HG02610 (cell line): ENCODE data around the gene HAVCR2.
A peak's percentile ranks its signal among the peaks of the same experiment; 100 is the strongest.
"Not testable (repeated sequence)": the region's sequence is repeated elsewhere in the genome, so short reads cannot be mapped to it uniquely, and the experiment has no call there.

Source experiments
- ATAC-seq: cut with Tn5 transposase; IDR thresholded peaks from one replicate; pipeline ENCODE4 v1.9.1; 2021; ENCODE audit warnings: mild to moderate bottlenecking, moderate library complexity; ENCODE audit not compliant: unreplicated experiment

HAVCR2 gene

DNA sequence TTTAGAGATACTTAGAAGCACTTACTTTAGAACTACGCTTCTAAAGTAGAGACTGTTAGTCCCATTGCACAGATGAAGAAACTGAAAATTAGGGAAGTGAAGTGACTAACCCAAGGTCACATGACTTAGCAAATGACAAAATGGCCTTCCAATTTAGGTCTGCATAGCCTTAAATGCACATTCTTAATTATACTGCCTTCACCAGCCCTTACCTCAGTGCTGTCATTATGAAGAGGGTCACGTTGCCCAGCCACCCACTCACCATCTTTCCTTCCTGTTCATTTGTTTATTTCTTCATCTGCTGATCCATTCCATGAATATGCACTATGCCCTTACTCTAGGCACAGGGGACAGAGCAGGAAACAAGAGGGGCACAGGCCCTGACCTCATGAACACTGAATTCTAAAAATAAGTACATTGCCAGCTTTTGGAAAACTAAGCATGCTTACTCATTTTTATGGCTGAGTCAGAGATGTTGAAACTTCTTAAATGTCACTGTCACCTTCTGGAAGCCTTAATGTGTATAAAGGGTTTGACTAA is 8.6 kb downstream of the HAVCR2 start:
- ATAC-seq: peak; percentile 62

- peak; percentile 56 for ATAC-seq
Observed at GRCh38 chr5:157088342-157088990, 20.4 kb downstream of the HAVCR2 start.

DNA sequence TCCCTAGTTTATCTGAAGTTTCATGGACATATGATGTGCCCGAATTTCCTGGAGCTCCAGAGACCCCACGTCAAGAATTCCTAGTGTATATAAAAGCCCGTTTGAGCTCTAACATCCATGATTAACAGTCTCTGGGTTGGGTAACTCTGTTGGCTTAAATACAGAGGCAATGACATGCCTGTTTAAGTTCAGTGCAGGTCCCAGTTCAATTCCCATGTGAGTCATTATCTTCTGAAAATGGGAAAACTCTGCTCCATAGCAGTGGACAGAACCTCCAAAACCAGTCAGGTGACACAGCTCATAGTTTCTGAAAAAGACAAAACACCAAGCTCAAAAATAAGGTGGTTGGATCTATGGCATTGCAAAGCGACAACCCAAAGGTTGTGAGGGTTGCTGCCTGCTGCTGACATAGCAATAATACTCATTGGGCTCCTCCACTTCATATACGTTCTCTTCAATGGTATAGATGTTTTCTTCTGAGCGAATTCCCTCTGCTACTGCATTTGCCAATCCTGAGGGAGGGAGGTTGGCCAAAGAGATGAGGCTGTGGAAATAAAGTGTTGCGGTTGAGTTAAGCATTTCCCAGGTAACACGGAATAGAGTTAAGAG is 22.0 kb downstream of the HAVCR2 start:
- ATAC-seq: no peak

GRCh38 chr5:157085930-157086329 is 22.9 kb downstream of the HAVCR2 start:
- ATAC-seq: no peak

GRCh38 chr5:157080286-157080685 is 28.6 kb downstream of the HAVCR2 start:
- ATAC-seq: no peak

DNA sequence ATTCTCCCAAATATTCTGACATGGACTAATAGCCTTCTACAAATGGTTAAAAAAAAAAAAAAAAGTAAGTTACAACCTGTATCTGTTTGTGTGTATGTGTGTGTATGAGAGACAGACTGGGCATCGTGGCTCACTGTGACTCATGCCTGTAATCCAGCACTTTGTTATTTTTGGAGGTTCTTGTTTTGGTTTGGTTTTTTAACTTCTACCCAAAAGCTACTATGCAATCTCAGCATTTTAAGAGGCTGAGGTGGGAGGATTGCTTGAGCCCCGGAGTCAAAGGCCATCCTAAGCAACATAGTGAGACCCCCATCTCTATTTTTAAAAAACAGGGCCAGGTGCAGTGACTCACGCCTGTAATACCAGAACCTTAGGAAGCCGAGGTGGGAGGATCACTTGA is 32.3 kb downstream of the HAVCR2 start:
- ATAC-seq: no peak

DNA sequence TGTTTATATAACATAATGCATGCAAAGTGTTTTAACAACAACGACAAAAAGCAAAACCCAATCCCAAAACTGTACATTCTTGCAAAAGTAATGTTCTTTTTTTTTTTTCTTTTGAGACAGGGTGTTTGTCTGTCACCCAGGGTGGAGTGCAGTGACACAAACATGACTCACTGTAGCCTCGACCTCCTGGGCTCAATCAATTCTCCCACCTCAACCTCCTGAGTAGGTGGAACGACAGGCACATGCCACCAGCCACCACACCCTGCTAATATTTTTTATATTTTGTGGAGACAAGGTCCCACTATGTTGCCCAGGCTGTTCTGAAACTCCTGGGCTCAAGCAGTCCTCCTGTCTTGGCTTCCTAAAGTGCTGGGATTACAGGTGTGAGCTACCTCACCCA is 36.3 kb downstream of the HAVCR2 start:
- no peak for ATAC-seq

GRCh38 chr5:157069949-157070348 is 38.9 kb downstream of the HAVCR2 start:
- ATAC-seq: no peak

DNA sequence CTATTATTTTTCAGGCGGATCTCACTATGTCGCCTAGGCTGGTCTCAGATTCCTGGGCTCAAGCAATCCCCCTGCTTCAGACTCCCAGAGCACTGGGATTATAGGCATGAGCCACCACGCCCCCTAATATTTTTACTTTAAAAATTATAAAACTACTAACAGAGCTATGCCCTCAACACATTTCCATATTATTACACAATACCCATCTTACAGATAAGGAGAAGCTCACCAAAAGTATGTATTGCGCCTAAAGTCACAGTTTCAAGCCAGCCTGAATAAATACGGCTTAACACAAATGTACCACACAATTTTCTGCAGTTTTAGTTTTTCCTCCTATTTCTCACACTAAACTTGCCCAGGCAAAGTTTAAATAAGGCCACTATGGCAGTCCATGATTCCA is 40.1 kb downstream of the HAVCR2 start:
- no peak for ATAC-seq

- no peak for ATAC-seq
Observed at GRCh38 chr5:157068339-157068738, 40.5 kb downstream of the HAVCR2 start.

DNA sequence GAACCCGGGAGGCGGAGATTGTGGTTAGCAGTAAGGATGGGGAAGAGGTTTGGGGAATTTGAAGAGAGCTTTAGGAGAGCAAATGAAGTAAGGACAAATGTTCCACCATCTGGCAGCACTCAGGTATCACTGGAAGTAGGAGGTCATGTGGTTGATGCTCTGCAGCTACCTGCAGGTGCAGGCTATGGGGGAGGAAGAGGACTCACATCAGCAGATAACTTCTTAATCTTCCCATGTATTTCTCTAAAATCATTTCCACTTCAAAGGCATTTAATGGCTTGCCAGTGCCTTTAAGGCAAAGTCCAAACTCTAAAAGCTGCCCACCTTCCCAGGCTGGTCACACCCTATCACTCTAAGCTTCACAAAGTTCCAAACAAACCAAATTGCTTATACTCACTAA is 41.8 kb downstream of the HAVCR2 start:
- ATAC-seq: no peak

- ATAC-seq: no peak
Observed at GRCh38 chr5:157066080-157066479, 42.8 kb downstream of the HAVCR2 start.

GRCh38 chr5:157063776-157064430 is 44.9 kb downstream of the HAVCR2 start:
- ATAC-seq: no peak

GRCh38 chr5:157059891-157060290 is 49.0 kb downstream of the HAVCR2 start:
- ATAC-seq: no peak

- ATAC-seq: no peak
Observed at GRCh38 chr5:157059093-157059539, 49.7 kb downstream of the HAVCR2 start, which contains the start of gene HAVCR1. Gene HAVCR1, minus strand, starts transcription at chr5:157059116. Its CDS starts 1,173 bp downstream, at chr5:157057943.

GRCh38 chr5:157057459-157058370 is 51.1 kb downstream of the HAVCR2 start:
- ATAC-seq: no peak

- not testable (repeated sequence) for ATAC-seq
Observed at GRCh38 chr5:157056848-157057247, 52.0 kb downstream of the HAVCR2 start.

- ATAC-seq: no peak
Observed at GRCh38 chr5:157051604-157052245, 57.1 kb downstream of the HAVCR2 start.

GRCh38 chr5:157050050-157050449 is 58.8 kb downstream of the HAVCR2 start:
- no peak for ATAC-seq

- no peak for ATAC-seq
Observed at GRCh38 chr5:157049605-157050004, 59.2 kb downstream of the HAVCR2 start.
